Measurements from ENCODE around the gene SPRED2.

The SPRED2 gene

GRCh38 chr2:65275141-65275915 lies 157.1 kb downstream of the SPRED2 start:
- no peak for DNase-seq

- DNase-seq = no peak
Measured at GRCh38 chr2:65273344-65273743, 159.1 kb downstream of the SPRED2 start.

GRCh38 chr2:65268957-65269356 lies 163.4 kb downstream of the SPRED2 start:
- DNase-seq = no peak

- DNase-seq = no peak
Measured at GRCh38 chr2:65267008-65267407, 165.4 kb downstream of the SPRED2 start.

- DNase-seq = no peak
Measured at GRCh38 chr2:65265671-65266045, 166.7 kb downstream of the SPRED2 start.

- DNase-seq = no peak
Measured at GRCh38 chr2:65264821-65265670, 167.4 kb downstream of the SPRED2 start.

GRCh38 chr2:65263986-65264385 lies 168.4 kb downstream of the SPRED2 start:
- no peak for DNase-seq

GRCh38 chr2:65263262-65263661 lies 169.1 kb downstream of the SPRED2 start:
- no peak for DNase-seq

GRCh38 chr2:65261676-65262075 lies 170.7 kb downstream of the SPRED2 start:
- DNase-seq = no peak

Measured in GOT3 (cell line).